ENCODE measurements around the gene SESN3.

GRCh38 chr11:95193541-95193940, 37.5 kb downstream of the SESN3 start:
- TF ChIP-seq POLR2AphosphoS5 (IDR thresholded peaks at IDR 0.05) (no peak), CTCF (IDR thresholded peaks at IDR 0.05) (no peak)
